ENCODE results near the gene RAB37. TPM values are rescaled to one million over a fixed set of nuclear protein-coding genes. Genes with fewer than 3 reads are reported as not detected.

Gene RAB37
- total RNA-seq, 1 experiment from 2014 or later: 2.5 TPM

- Histone ChIP-seq H2BK20ac (ENCODE audit: low read depth, low read length, poor library complexity, severe bottlenecking) (no peak overlapping the region), H3K79me1 (ENCODE audit: insufficient read depth, low read depth, low read length, poor library complexity, severe bottlenecking) (no peaks in the 10 kb centered on the region), H3K9ac (ENCODE audit: extremely low read depth, insufficient read length, low read length) (no peak overlapping the region), H3K4me1 (ENCODE audit: insufficient read depth, low read length) (peaks cover 15% of the 10 kb centered on the region), H3T11ph (ENCODE audit: low read length) (no peak overlapping the region), H4K8ac (replicated peaks; ENCODE audit: insufficient read length, low read depth, low read length) (no peak overlapping the region), H3K23me2 (ENCODE audit: insufficient read length, low read depth, low read length, poor library complexity, severe bottlenecking) (peaks cover 9% of the 10 kb centered on the region), H4K20me1 (ENCODE audit: control insufficient read depth, insufficient read depth, insufficient read length) (no peaks in the 10 kb centered on the region), H2BK12ac (ENCODE audit: insufficient read length, low read depth, low read length) (no peak overlapping the region), H3K23ac (ENCODE audit: insufficient read length, low read depth, low read length) (no peak overlapping the region), H3K56ac (ENCODE audit: insufficient read length, low read depth, low read length) (no peak overlapping the region), H3K27ac (ENCODE audit: insufficient read length, low read depth, low read length) (no peak overlapping the region), H2BK15ac (ENCODE audit: low read depth, low read length) (no peak overlapping the region; the same call in 1 of the 2 replicates), H3K14ac (ENCODE audit: insufficient read depth, low read length) (no peak overlapping the region), H3K18ac (ENCODE audit: insufficient read length, low read depth, low read length) (no peak overlapping the region), H4K5ac (ENCODE audit: insufficient read length, low read depth, low read length) (no peak overlapping the region), H4K91ac (ENCODE audit: insufficient read length, low read depth, low read length) (no peak overlapping the region), H3K9me3 (ENCODE audit: control insufficient read depth, low read depth, low read length) (no peaks in the 10 kb centered on the region), H2AFZ (ENCODE audit: low read length) (no peak overlapping the region), H3K27me3 (ENCODE audit: insufficient read depth, low read length) (no peaks in the 10 kb centered on the region), H2AK5ac (ENCODE audit: insufficient read length, low read length) (no peak overlapping the region), H3K79me2 (ENCODE audit: insufficient read depth, low read length) (peaks cover 1% of the 10 kb centered on the region; the same call in 1 of the 2 replicates), H3K4ac (ENCODE audit: low read depth, low read length) (no peak overlapping the region), H2BK5ac (ENCODE audit: insufficient read length, low read length) (no peak overlapping the region), H2BK120ac (ENCODE audit: low read depth, low read length, poor library complexity, severe bottlenecking) (no peak overlapping the region), H3K4me2 (ENCODE audit: insufficient read depth, insufficient read length, low read length) (peak overlapping the region; percentile 56)
- peak overlapping the region; percentile 43 to 71 for H3K4me3 Mint-ChIP-seq
- H3K4me1 Mint-ChIP-seq: peaks cover 34% of the 10 kb centered on the region in 2 experiments
- DNase-seq: peak; percentile 91
- WGBS (ENCODE audit: extremely low coverage, insufficient read length, low lambda C conversion rate): no CpG with 5 or more reads among the region's 24 CpGs
- peak; percentile 100 for TF ChIP-seq CTCF (conservative IDR thresholded peaks at IDR 0.05)
- peaks cover 0 to 4% (median 0%) of the 10 kb centered on the region in 3 experiments; a peak in 2 of 7 replicates for H3K36me3 Mint-ChIP-seq (ENCODE audit: insufficient read depth in 1 of 3, low read depth in 3 of 3)
- H3K27me3 Mint-ChIP-seq (ENCODE audit: low read depth): peaks cover 13% of the 10 kb centered on the region
- H3K27ac Mint-ChIP-seq: no peak overlapping the region
- H3K9me3 Mint-ChIP-seq: no peaks in the 10 kb centered on the region; a peak in 1 of 5 replicates
Measured at GRCh38 chr17:74744714-74745547, 7.9 kb downstream of the RAB37 start.

Data from H9 (cell line).